Type B pancreatic cell (in vitro differentiated cells): Measurements from ENCODE around the gene CLN5. TPM values are rescaled to one million over a fixed set of nuclear protein-coding genes. Genes with fewer than 3 reads are reported as not detected.

ENCODE experiments used
- DNase-seq: peaks from one replicate; pipeline ENCODE4 v3.0.0; 2021; ENCODE audit warnings: mixed read lengths; ENCODE audit not compliant: unreplicated experiment; ENCODE audit errors: extremely low spot score
- H3K27ac Mint-ChIP-seq: 2 replicates; pipeline ENCODE4 v1.8.0; 2021; ENCODE audit warnings: mild to moderate bottlenecking, mixed read lengths
- H3K27me3 Mint-ChIP-seq: 2 replicates; pipeline ENCODE4 v1.8.0; 2021; ENCODE audit warnings: mixed read lengths
- H3K36me3 Mint-ChIP-seq: 2 replicates; pipeline ENCODE4 v1.8.0; 2021; ENCODE audit warnings: mixed read lengths
- H3K4me1 Mint-ChIP-seq: one replicate; pipeline ENCODE4 v1.8.0; 2021; ENCODE audit warnings: mixed read lengths; ENCODE audit not compliant: unreplicated experiment
- H3K4me3 Mint-ChIP-seq: 2 replicates; pipeline ENCODE4 v1.8.0; 2021; ENCODE audit warnings: mild to moderate bottlenecking, mixed read lengths
- H3K9me3 Mint-ChIP-seq: 2 replicates; pipeline ENCODE4 v1.8.0; 2021; ENCODE audit warnings: mixed read lengths
- total RNA-seq: library from RNA; stranded (reverse); gene quantifications from 2 replicates; pipeline ENCODE4 v1.2.1, GENCODE V29; 2021; ENCODE audit warnings: low replicate concordance
- TF ChIP-seq, protein P1 (sequence below): fragments of 200-600 bp; sonication (generic); conservative IDR thresholded peaks from 2 replicates; pipeline ENCODE4 v1.5.0; 2021; ENCODE audit warnings: antibody characterized with exemption, mild to moderate bottlenecking

CLN5 gene
- total RNA-seq, 1 donor from 2014 or later: 25.6 TPM

DNA sequence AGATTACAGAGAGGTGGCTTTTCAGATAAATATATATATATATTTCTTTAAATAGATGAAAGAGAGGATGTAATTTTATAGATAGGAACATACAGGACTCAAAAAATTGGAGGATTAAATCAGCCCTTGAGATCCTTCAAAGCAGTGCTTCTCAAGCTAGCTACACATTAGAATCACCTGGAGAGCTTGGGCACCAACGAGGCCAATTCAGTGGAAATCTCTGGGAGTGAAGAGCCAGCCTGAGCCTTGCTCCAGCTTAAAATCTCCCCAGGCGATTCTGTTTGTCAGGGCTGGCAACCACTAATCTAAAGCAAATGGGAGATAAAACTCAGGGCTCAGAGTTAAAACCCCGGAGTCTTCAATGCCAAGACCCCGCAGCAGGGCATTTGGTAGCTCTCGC, 15.0 kb upstream of the CLN5 start:
- no peak for DNase-seq
- TF ChIP-seq, protein P1, sequence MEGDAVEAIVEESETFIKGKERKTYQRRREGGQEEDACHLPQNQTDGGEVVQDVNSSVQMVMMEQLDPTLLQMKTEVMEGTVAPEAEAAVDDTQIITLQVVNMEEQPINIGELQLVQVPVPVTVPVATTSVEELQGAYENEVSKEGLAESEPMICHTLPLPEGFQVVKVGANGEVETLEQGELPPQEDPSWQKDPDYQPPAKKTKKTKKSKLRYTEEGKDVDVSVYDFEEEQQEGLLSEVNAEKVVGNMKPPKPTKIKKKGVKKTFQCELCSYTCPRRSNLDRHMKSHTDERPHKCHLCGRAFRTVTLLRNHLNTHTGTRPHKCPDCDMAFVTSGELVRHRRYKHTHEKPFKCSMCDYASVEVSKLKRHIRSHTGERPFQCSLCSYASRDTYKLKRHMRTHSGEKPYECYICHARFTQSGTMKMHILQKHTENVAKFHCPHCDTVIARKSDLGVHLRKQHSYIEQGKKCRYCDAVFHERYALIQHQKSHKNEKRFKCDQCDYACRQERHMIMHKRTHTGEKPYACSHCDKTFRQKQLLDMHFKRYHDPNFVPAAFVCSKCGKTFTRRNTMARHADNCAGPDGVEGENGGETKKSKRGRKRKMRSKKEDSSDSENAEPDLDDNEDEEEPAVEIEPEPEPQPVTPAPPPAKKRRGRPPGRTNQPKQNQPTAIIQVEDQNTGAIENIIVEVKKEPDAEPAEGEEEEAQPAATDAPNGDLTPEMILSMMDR: no peak
- no peaks in the 10 kb centered on the region for H3K36me3 Mint-ChIP-seq

DNA sequence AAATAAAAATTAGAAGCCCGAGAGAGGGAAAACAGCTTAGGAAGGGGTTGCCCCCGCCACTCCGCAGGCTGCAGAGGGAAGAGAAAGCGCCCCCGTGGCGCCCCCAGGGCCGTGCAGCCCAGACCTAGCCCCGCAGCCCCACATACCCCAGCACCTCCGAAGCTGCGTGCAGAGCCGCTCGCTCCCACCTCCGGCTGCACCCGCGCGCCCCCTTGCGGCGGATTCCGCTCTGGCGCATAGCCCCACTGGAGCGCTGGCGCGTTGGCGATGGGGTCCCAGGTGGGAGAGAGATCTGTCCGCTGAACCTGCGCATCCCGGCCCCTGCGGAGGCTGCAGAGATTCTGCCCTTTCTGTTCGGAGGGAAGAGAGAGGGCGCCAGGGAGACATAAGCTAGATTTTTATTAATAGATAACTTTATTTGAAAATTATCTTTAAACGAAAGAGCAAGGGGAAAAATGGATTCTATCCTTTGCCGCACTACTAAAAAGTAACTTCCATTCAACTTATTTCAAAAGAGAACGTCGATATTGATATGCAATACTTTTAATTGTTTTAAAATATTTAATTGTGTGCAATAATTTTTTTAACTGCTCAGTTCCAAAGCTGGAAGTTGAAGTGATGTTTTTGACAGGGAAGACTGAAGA, 11.7 kb upstream of the CLN5 start:
- TF ChIP-seq, protein P1: peak; percentile 99
- H3K27ac Mint-ChIP-seq: no peak overlapping the region
- peaks cover 25% of the 10 kb centered on the region for H3K27me3 Mint-ChIP-seq
- peaks cover 5% of the 10 kb centered on the region for H3K9me3 Mint-ChIP-seq
- no peaks in the 10 kb centered on the region for H3K36me3 Mint-ChIP-seq
- no peak overlapping the region for H3K4me3 Mint-ChIP-seq
- peaks cover 18% of the 10 kb centered on the region for H3K4me1 Mint-ChIP-seq
- DNase-seq: peak; percentile 91

More for the DNA sequence above, 15.0 kb upstream of the CLN5 start:
- Mint-ChIP-seq H3K27me3 (peaks cover 26% of the 10 kb centered on the region), H3K9me3 (peaks cover 5% of the 10 kb centered on the region), H3K4me3 (peak overlapping the region; percentile 42), H3K27ac (peak overlapping the region; percentile 76), H3K4me1 (peaks cover 34% of the 10 kb centered on the region)

DNA sequence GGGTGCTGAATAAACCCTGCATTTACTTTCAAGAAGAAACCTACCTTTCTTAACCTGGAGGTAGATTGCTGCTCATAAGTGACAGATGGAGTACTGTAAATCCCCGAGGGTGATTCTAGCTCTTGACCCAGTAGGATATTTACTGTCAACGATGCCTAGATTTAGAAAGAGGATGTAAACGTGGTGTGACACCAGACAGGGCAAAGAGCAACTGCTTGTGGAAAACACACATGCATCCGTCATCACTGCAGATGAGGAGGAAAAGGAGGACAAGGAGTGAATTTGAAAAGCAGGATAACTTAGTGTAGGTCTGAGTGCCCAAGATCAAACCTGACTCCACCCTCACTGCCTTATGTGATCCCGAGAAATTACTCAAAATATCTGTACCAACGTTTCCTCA, 9.8 kb upstream of the CLN5 start:
- Mint-ChIP-seq H3K27ac (no peak overlapping the region), H3K27me3 (peaks cover 36% of the 10 kb centered on the region), H3K4me3 (no peak overlapping the region), H3K4me1 (peaks cover 9% of the 10 kb centered on the region), H3K36me3 (no peaks in the 10 kb centered on the region), H3K9me3 (no peaks in the 10 kb centered on the region)
- TF ChIP-seq, protein P1: no peak
- no peak for DNase-seq

DNA sequence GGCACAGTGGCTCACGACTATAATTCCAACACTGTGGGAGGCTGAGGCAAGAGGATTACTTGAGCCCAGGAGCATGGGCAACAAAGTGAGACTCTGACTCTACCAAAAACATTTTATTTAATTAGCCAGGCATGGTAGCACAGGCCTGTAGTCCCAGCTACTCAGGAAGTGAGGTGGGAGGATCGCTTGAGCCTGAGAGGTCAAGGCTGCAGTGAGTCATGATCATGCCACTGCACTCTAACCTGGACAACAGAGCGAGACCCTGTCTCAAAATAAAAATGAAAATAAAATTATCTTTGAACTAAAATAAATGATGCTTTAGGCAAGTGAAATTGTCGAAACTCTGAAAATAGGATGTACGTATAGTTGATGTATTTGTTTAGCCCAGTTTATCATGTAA, 8.2 kb upstream of the CLN5 start:
- Mint-ChIP-seq H3K4me3 (no peak overlapping the region), H3K27me3 (peaks cover 40% of the 10 kb centered on the region), H3K27ac (no peak overlapping the region), H3K4me1 (peaks cover 5% of the 10 kb centered on the region), H3K9me3 (no peaks in the 10 kb centered on the region), H3K36me3 (no peaks in the 10 kb centered on the region)
- no peak for DNase-seq
- TF ChIP-seq, protein P1: no peak

DNA sequence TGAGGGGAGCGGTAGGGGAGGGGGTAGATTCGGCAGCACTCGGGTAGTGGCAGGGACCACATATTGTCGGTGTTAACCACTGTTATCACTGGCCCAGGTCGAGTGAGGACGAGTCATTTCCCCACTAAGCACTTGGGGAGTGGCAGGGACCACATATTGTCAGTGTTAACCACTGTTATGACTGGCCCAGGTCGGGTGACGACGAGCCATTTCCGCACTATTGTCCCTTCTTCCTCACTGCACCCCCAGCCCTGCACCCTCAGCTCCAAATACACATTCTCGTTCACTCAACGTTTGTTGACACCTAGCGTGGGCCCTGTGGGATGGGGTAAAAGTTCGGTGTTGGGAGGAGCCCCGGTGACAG, 467 bp upstream of the CLN5 start:
- H3K36me3 Mint-ChIP-seq: peaks cover 2% of the 10 kb centered on the region
- H3K4me1 Mint-ChIP-seq: peaks cover 17% of the 10 kb centered on the region
- H3K9me3 Mint-ChIP-seq: no peaks in the 10 kb centered on the region
- no peak for DNase-seq
- TF ChIP-seq, protein P1: no peak
- H3K4me3 Mint-ChIP-seq: peak overlapping the region; percentile 98
- peak overlapping the region; percentile 93 for H3K27ac Mint-ChIP-seq
- H3K27me3 Mint-ChIP-seq: peaks cover 8% of the 10 kb centered on the region
